ENCODE results near the gene ZNF79.

- TF ChIP-seq CTCF (conservative IDR thresholded peaks at IDR 0.05; ENCODE audit: low read depth, low read length) (no peak), EZH2 (IDR thresholded peaks at IDR 0.05; ENCODE audit: borderline replicate concordance, low read depth, low read length, poor library complexity, severe bottlenecking) (no peak)
These were observed 34.6 kb upstream of the ZNF79 start for GRCh38 chr9:127389381-127390247.
